SK-N-SH (cell line): ENCODE results near the gene IFITM5.

ENCODE experiments used
- CTCF ChIP-seq: fragments of 200-600 bp; sonication (generic); IDR thresholded peaks from 2 replicates; pipeline ENCODE4 v1.6.1; 2017; ENCODE audit warnings: antibody characterized with exemption, mild to moderate bottlenecking, moderate library complexity
- EP300 ChIP-seq, 2 experiments: IDR thresholded peaks; 2 replicates each; pipeline versions ENCODE4 v1.4.0 to v1.6.1; 2012; ENCODE audit warnings: borderline replicate concordance in 1 of 2, low read depth in 1 of 2, low read length in 1 of 2
- IRF3 ChIP-seq: fragments of 150-350 bp; IDR thresholded peaks from 2 replicates; pipeline ENCODE4 v1.6.1; 2016; ENCODE audit warnings: mild to moderate bottlenecking, low read depth, low read length
- MAX ChIP-seq: IDR thresholded peaks from 2 replicates; pipeline ENCODE4 v1.4.0; 2012; ENCODE audit warnings: low read depth
- NFIC ChIP-seq: IDR thresholded peaks from 2 replicates; pipeline ENCODE4 v1.4.0; 2012; ENCODE audit warnings: borderline replicate concordance
- POLR2AphosphoS5 ChIP-seq: IDR thresholded peaks from 2 replicates; pipeline ENCODE4 v1.6.1; 2012; ENCODE audit warnings: low read depth, low read length
- RAD21 ChIP-seq: IDR thresholded peaks from 2 replicates; pipeline ENCODE4 v1.6.1; 2012; ENCODE audit warnings: mild to moderate bottlenecking, low read length
- TCF12 ChIP-seq: IDR thresholded peaks from 2 replicates; pipeline ENCODE4 v1.4.0; 2012

- TF ChIP-seq MAX (no peak), RAD21 (no peak), EP300 (IDR thresholded peaks at IDR 0.05; ENCODE audit: borderline replicate concordance in 1 of 2, low read depth in 1 of 2, low read length in 1 of 2) (no peak), IRF3 (no peak), CTCF (no peak), NFIC (no peak), TCF12 (no peak), POLR2AphosphoS5 (no peak)
Measured at GRCh38 chr11:291281-292210, 7.8 kb downstream of the IFITM5 start.
